Left ventricle myocardium inferior (tissue), 1 donor: ENCODE data around the gene OR11A1. TPM values are rescaled to one million over a fixed set of nuclear protein-coding genes. Genes with fewer than 3 reads are reported as not detected.

Source experiments
- DNase-seq: peaks from one replicate; pipeline ENCODE4 v3.0.0-alpha.2; 2020
- H3K27ac ChIP-seq: fragments of 200-600 bp; replicated peaks from 2 replicates; pipeline ENCODE4 v1.8.0; 2021
- H3K27me3 ChIP-seq: fragments of 200-600 bp; 2 replicates; pipeline ENCODE4 v1.8.0; 2021; ENCODE audit warnings: low read depth
- H3K36me3 ChIP-seq: fragments of 200-600 bp; 2 replicates; pipeline ENCODE4 v1.8.0; 2021
- H3K4me1 ChIP-seq: fragments of 200-600 bp; 2 replicates; pipeline ENCODE4 v1.8.0; 2021
- H3K4me3 ChIP-seq: fragments of 200-600 bp; 2 replicates; pipeline ENCODE4 v1.8.0; 2021; ENCODE audit warnings: mild to moderate bottlenecking, moderate library complexity
- H3K9me3 ChIP-seq: fragments of 200-600 bp; replicated peaks from 2 replicates; pipeline ENCODE4 v1.8.0; 2021
- intact Hi-C: fragments of 100-400 bp; cut with micrococcal nuclease; formaldehyde crosslinking; loops from one replicate; pipeline ENCODE4 v1.11.0; 2022
- long read RNA-seq: library from polyadenylated mRNA; unstranded; transcript quantifications from one replicate; pipeline ENCODE4 v2.0.0, GENCODE V29; 2021
- total RNA-seq: library from RNA; stranded (reverse); fragmentation: NEBNext Ultra II Directional; extraction: Animal tissue kit (Norgen Biotek cat#: 25700); gene quantifications from one replicate; pipeline ENCODE4 v1.2.1, GENCODE V29; 2021
- TF ChIP-seq, protein P1 (sequence below): fragments of 200-600 bp; IDR thresholded peaks from 2 replicates; pipeline ENCODE4 v1.8.0; 2021; ENCODE audit warnings: antibody characterized with exemption, mild to moderate bottlenecking, borderline replicate concordance
- donor health status: DM: no; HTN: yes; CAD: no; lungs with severe emphysema.

Gene OR11A1, protein sequence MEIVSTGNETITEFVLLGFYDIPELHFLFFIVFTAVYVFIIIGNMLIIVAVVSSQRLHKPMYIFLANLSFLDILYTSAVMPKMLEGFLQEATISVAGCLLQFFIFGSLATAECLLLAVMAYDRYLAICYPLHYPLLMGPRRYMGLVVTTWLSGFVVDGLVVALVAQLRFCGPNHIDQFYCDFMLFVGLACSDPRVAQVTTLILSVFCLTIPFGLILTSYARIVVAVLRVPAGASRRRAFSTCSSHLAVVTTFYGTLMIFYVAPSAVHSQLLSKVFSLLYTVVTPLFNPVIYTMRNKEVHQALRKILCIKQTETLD
- not detected for total RNA-seq
- long read RNA-seq = 0 reads

DNA sequence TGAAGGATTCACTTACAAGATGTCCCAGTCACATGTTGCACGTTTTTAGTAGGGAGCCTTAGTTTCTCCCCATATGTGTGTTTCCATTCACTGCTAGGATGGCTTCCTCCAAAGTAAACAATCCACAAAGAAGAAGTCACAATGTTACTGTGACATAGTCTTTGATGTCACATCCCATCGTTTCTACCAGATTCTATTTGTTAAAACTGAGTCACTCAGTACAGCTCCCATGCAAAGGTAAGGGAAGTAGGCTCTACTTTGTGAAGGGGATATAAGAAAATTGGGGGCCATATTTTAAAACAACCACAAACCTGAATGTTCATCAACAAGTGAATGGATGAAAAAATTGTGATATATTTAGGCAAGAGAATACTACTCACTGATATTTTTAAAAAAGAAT is at the start of gene OR11A1, which contains the start of gene OR2H1:
Gene OR11A1, minus strand, starts transcription at position 101 of the 400 bp plus-strand sequence. CDS start 29,430 bp downstream, outside the sequence.
Gene OR2H1, plus strand, starts transcription at position 185 of the 400 bp plus-strand sequence. CDS start 4,615 bp downstream, outside the sequence.
- H3K27me3 ChIP-seq = peaks cover 11% of the 10 kb centered on the region
- no peak within 1 kb of the TSS for H3K4me3 ChIP-seq
- TF ChIP-seq, protein P1, sequence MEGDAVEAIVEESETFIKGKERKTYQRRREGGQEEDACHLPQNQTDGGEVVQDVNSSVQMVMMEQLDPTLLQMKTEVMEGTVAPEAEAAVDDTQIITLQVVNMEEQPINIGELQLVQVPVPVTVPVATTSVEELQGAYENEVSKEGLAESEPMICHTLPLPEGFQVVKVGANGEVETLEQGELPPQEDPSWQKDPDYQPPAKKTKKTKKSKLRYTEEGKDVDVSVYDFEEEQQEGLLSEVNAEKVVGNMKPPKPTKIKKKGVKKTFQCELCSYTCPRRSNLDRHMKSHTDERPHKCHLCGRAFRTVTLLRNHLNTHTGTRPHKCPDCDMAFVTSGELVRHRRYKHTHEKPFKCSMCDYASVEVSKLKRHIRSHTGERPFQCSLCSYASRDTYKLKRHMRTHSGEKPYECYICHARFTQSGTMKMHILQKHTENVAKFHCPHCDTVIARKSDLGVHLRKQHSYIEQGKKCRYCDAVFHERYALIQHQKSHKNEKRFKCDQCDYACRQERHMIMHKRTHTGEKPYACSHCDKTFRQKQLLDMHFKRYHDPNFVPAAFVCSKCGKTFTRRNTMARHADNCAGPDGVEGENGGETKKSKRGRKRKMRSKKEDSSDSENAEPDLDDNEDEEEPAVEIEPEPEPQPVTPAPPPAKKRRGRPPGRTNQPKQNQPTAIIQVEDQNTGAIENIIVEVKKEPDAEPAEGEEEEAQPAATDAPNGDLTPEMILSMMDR = no peak
- peaks cover 2% of the 10 kb centered on the region for H3K9me3 ChIP-seq
- no peaks in the 10 kb centered on the region for H3K4me1 ChIP-seq
- no peak for DNase-seq
- intact Hi-C loops = no loop called here
- no peaks in the 10 kb centered on the region for H3K36me3 ChIP-seq
- H3K27ac ChIP-seq = no peak within 1 kb of the TSS

GRCh38 chr6:29506446-29507067 is 49.7 kb upstream of the OR11A1 start:
- no peak overlapping the region for H3K27ac ChIP-seq
- intact Hi-C loops = no loop called here
- no peaks in the 10 kb centered on the region for H3K9me3 ChIP-seq
- no peak for DNase-seq
- TF ChIP-seq, protein P1 = no peak
- H3K27me3 ChIP-seq = peaks cover 57% of the 10 kb centered on the region
- H3K36me3 ChIP-seq = no peaks in the 10 kb centered on the region
- no peak overlapping the region for H3K4me3 ChIP-seq
- H3K4me1 ChIP-seq = no peaks in the 10 kb centered on the region

- Histone ChIP-seq H3K4me1 (no peaks in the 10 kb centered on the region), H3K27me3 (peaks cover 62% of the 10 kb centered on the region), H3K27ac (no peak overlapping the region), H3K4me3 (no peak overlapping the region), H3K36me3 (no peaks in the 10 kb centered on the region), H3K9me3 (no peaks in the 10 kb centered on the region)
- TF ChIP-seq, protein P1 = no peak
- intact Hi-C loops = no loop called here
- DNase-seq = no peak
Measured at GRCh38 chr6:29505808-29506207, 48.9 kb upstream of the OR11A1 start.

DNA sequence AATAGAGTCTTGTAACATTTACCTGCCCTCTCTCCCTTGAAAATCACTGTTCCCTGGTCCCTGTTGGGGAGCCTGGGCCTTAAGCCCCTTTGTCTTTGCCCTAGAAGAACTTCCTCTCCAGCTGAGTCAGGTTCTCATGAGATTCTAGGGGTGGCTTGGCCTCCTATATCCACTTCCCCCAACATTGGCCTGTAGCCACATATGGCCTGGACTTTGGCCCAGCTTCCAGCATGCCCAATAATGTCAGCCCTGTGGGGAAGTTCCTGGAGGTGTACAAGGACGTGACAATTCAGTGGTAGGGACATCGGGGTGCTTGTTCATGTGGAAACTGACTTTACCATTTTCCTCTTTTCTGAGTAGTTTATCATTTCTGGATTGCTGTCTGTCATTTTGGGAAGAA is 48.1 kb upstream of the OR11A1 start:
- DNase-seq = no peak
- Histone ChIP-seq H3K9me3 (no peaks in the 10 kb centered on the region), H3K4me1 (no peaks in the 10 kb centered on the region), H3K27ac (no peak overlapping the region), H3K4me3 (no peak overlapping the region), H3K27me3 (peaks cover 64% of the 10 kb centered on the region), H3K36me3 (no peaks in the 10 kb centered on the region)
- intact Hi-C loops = no loop called here
- TF ChIP-seq, protein P1 = no peak

GRCh38 chr6:29502597-29502996 is 45.7 kb upstream of the OR11A1 start:
- no peaks in the 10 kb centered on the region for H3K4me1 ChIP-seq
- no peak for DNase-seq
- no peak overlapping the region for H3K4me3 ChIP-seq
- intact Hi-C loops = no loop called here
- no peaks in the 10 kb centered on the region for H3K9me3 ChIP-seq
- no peak overlapping the region for H3K27ac ChIP-seq
- peaks cover 70% of the 10 kb centered on the region for H3K27me3 ChIP-seq
- no peaks in the 10 kb centered on the region for H3K36me3 ChIP-seq
- TF ChIP-seq, protein P1 = no peak
